C4-2B (cell line): ENCODE data around the gene KRTAP3-3.

ENCODE experiments used
- H3K27ac ChIP-seq: fragments of 450-650 bp; 2 replicates; pipeline ENCODE4 v1.5.1; 2017
- CTCF ChIP-seq: fragments of 450-650 bp; conservative IDR thresholded peaks from 2 replicates; pipeline ENCODE4 v1.5.1; 2017; ENCODE audit warnings: mild to moderate bottlenecking
- ZFX ChIP-seq: fragments of 450-650 bp; IDR thresholded peaks from 2 replicates; pipeline ENCODE4 v1.6.1; 2017

KRTAP3-3 gene

GRCh38 chr17:41024697-41025096 is 30.7 kb upstream of the KRTAP3-3 start:
- no peak overlapping the region; the same call in 1 of the 2 replicates for H3K27ac ChIP-seq
- TF ChIP-seq CTCF, result no peak
- TF ChIP-seq ZFX, result no peak

GRCh38 chr17:41020336-41020735 is 26.4 kb upstream of the KRTAP3-3 start:
- TF ChIP-seq CTCF (no peak), ZFX (no peak)
- no peak overlapping the region for H3K27ac ChIP-seq

GRCh38 chr17:41019415-41019814 is 25.5 kb upstream of the KRTAP3-3 start:
- no peak overlapping the region for H3K27ac ChIP-seq
- no peak for TF ChIP-seq ZFX
- TF ChIP-seq CTCF, result no peak

- TF ChIP-seq ZFX (no peak), CTCF (no peak)
- no peak overlapping the region for H3K27ac ChIP-seq
These were observed 24.6 kb upstream of the KRTAP3-3 start for GRCh38 chr17:41018541-41018940.

- no peak overlapping the region for H3K27ac ChIP-seq
- no peak for TF ChIP-seq CTCF
- no peak for TF ChIP-seq ZFX
These were observed 22.7 kb upstream of the KRTAP3-3 start for GRCh38 chr17:41016578-41017215.

- H3K27ac ChIP-seq, result no peak overlapping the region
- TF ChIP-seq ZFX (no peak), CTCF (no peak)
These were observed 21.5 kb upstream of the KRTAP3-3 start for GRCh38 chr17:41015454-41015853.

GRCh38 chr17:41013606-41014005 is 19.6 kb upstream of the KRTAP3-3 start:
- TF ChIP-seq ZFX, result no peak
- TF ChIP-seq CTCF, result no peak
- no peak overlapping the region for H3K27ac ChIP-seq
